ENCODE results near the gene PIK3C2G. TPM values are rescaled to one million over a fixed set of nuclear protein-coding genes. Genes with fewer than 3 reads are reported as not detected.

Gene PIK3C2G
- total and polyA plus RNA-seq, 2 donors from 2014 or later = 4.4 to 5.8 TPM

- H3K27ac ChIP-seq (ENCODE audit: low read depth in 2 of 2, low read length in 2 of 2) = no peak overlapping the region
- TF ChIP-seq CTCF (IDR thresholded peaks at IDR 0.05; ENCODE audit: borderline replicate concordance, extremely low read depth, insufficient read depth) = no peak
- H3K36me3 ChIP-seq (ENCODE audit: control insufficient read depth in 2 of 3, insufficient read depth in 3 of 3, low read length in 3 of 3) = no peaks in the 10 kb centered on the region
- intact Hi-C loops (cut with DNase I) = no loop called here
- H3K9ac ChIP-seq (ENCODE audit: low read length in 3 of 3) = no peak overlapping the region
- FAIRE-seq (no peak), DNase-seq (no peak)
- H3K4me3 ChIP-seq (ENCODE audit: low read length in 3 of 3) = no peak overlapping the region
- H3K27me3 ChIP-seq (ENCODE audit: control insufficient read depth, insufficient read depth, low read length) = no peaks in the 10 kb centered on the region
- no peaks in the 10 kb centered on the region for H3K4me1 ChIP-seq (ENCODE audit: control insufficient read depth in 2 of 3, insufficient read depth in 2 of 3, low read depth in 1 of 3, low read length in 3 of 3)
- no peaks in the 10 kb centered on the region for H3K9me3 ChIP-seq (ENCODE audit: control insufficient read depth in 2 of 3, insufficient read depth in 1 of 3, low read length in 3 of 3)
These were observed 153.9 kb downstream of the PIK3C2G start for GRCh38 chr12:18415227-18415626.

GRCh38 chr12:18416412-18416811 is 155.1 kb downstream of the PIK3C2G start:
- intact Hi-C loops (cut with DNase I) = no loop called here
- no peaks in the 10 kb centered on the region for H3K27me3 ChIP-seq (ENCODE audit: control insufficient read depth, insufficient read depth, low read length)
- no peaks in the 10 kb centered on the region for H3K4me1 ChIP-seq (ENCODE audit: control insufficient read depth in 2 of 3, insufficient read depth in 2 of 3, low read depth in 1 of 3, low read length in 3 of 3)
- H3K9me3 ChIP-seq (ENCODE audit: control insufficient read depth in 2 of 3, insufficient read depth in 1 of 3, low read length in 3 of 3) = no peaks in the 10 kb centered on the region
- TF ChIP-seq CTCF (IDR thresholded peaks at IDR 0.05; ENCODE audit: borderline replicate concordance, extremely low read depth, insufficient read depth) = no peak
- DNase-seq (no peak), FAIRE-seq (no peak)
- H3K36me3 ChIP-seq (ENCODE audit: control insufficient read depth in 2 of 3, insufficient read depth in 3 of 3, low read length in 3 of 3) = no peaks in the 10 kb centered on the region
- H3K4me3 ChIP-seq (ENCODE audit: low read length in 3 of 3) = no peak overlapping the region
- H3K27ac ChIP-seq (ENCODE audit: low read depth in 2 of 2, low read length in 2 of 2) = no peak overlapping the region
- H3K9ac ChIP-seq (ENCODE audit: low read length in 3 of 3) = no peak overlapping the region

- H3K9ac ChIP-seq (ENCODE audit: low read length in 3 of 3) = no peak overlapping the region
- intact Hi-C loops (cut with DNase I) = no loop called here
- FAIRE-seq (no peak), DNase-seq (peak in 3 of 5 donors; percentile 28 to 67 (median 62))
- H3K4me3 ChIP-seq (ENCODE audit: low read length in 3 of 3) = no peak overlapping the region
- no peaks in the 10 kb centered on the region for H3K27me3 ChIP-seq (ENCODE audit: control insufficient read depth, insufficient read depth, low read length)
- H3K9me3 ChIP-seq (ENCODE audit: control insufficient read depth in 2 of 3, insufficient read depth in 1 of 3, low read length in 3 of 3) = no peaks in the 10 kb centered on the region
- H3K4me1 ChIP-seq (ENCODE audit: control insufficient read depth in 2 of 3, insufficient read depth in 2 of 3, low read depth in 1 of 3, low read length in 3 of 3) = no peaks in the 10 kb centered on the region
- no peak for TF ChIP-seq CTCF (IDR thresholded peaks at IDR 0.05; ENCODE audit: borderline replicate concordance, extremely low read depth, insufficient read depth)
- H3K27ac ChIP-seq (ENCODE audit: low read depth in 2 of 2, low read length in 2 of 2) = no peak overlapping the region
- no peaks in the 10 kb centered on the region for H3K36me3 ChIP-seq (ENCODE audit: control insufficient read depth in 2 of 3, insufficient read depth in 3 of 3, low read length in 3 of 3)
These were observed 158.0 kb downstream of the PIK3C2G start for GRCh38 chr12:18419311-18419710.

- Histone ChIP-seq H3K27me3 (ENCODE audit: control insufficient read depth, insufficient read depth, low read length) (no peaks in the 10 kb centered on the region), H3K27ac (ENCODE audit: low read depth in 2 of 2, low read length in 2 of 2) (no peak overlapping the region), H3K36me3 (ENCODE audit: control insufficient read depth in 2 of 3, insufficient read depth in 3 of 3, low read length in 3 of 3) (no peaks in the 10 kb centered on the region), H3K9ac (ENCODE audit: low read length in 3 of 3) (no peak overlapping the region), H3K4me3 (ENCODE audit: low read length in 3 of 3) (no peak overlapping the region), H3K9me3 (ENCODE audit: control insufficient read depth in 2 of 3, insufficient read depth in 1 of 3, low read length in 3 of 3) (no peaks in the 10 kb centered on the region), H3K4me1 (ENCODE audit: control insufficient read depth in 2 of 3, insufficient read depth in 2 of 3, low read depth in 1 of 3, low read length in 3 of 3) (no peaks in the 10 kb centered on the region)
- TF ChIP-seq CTCF (IDR thresholded peaks at IDR 0.05; ENCODE audit: borderline replicate concordance, extremely low read depth, insufficient read depth) = no peak
- DNase-seq = no peak
- intact Hi-C loops (cut with DNase I) = no loop called here
- no peak for FAIRE-seq
These were observed 160.5 kb downstream of the PIK3C2G start for GRCh38 chr12:18421867-18422266.

Measured in kidney (tissue), 14 donors.